Brain pericyte (primary cell): ENCODE measurements around the gene MICAL3.
"Not testable (repeated sequence)": the region's sequence is repeated elsewhere in the genome, so short reads cannot be mapped to it uniquely, and the experiment has no call there.

Experiments
- DNase-seq: peaks from one replicate; pipeline ENCODE4 v3.0.0-alpha.2; 2012; ENCODE audit warnings: low read depth, low spot score

Gene MICAL3

DNA sequence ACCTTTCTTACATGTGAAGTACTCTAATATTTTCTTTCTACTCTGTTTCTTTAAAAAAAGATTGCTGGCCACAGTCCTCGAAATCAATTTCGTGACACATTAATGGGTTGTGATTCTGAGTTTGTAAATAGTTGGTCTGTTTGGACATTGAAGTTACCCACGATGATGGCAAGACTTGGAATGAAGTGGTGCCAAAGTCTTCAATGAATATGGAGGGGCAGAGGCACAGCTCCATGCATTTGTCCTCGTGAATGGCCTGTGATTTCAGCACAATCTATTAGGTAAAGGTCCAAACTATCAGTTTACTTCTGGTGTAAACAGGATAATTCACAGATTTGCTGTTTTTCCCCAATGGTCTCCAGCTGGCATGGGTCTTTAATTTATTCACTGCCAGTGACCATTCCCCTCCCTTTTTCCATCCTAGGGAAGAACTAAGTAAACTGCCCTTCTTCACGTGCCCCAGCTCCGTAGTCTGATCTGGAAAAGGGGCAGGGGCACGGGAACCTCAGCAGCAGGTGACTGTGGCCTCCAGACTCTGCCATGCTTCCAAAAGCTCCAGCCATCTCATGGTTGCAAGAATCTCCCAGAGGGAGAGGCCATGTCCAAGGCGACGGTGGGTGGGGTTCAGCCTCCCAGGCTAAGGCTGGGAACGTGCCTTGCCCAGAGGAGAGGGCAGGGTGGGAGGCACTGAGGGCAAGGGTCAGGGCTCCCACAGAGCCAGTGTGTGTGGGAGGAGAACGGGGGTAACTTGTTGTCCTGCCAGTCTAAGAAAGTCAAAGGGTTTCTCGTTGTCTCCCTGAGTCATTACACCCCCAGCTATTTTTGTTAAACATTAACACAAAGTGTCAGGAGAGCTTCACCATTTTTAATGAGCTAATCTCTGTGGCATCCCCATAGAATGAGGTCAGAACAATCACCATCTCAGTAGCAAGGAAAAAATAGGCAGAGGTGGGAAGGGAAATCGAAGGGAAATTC is 36.6 kb upstream of the MICAL3 start:
- no peak for DNase-seq

DNA sequence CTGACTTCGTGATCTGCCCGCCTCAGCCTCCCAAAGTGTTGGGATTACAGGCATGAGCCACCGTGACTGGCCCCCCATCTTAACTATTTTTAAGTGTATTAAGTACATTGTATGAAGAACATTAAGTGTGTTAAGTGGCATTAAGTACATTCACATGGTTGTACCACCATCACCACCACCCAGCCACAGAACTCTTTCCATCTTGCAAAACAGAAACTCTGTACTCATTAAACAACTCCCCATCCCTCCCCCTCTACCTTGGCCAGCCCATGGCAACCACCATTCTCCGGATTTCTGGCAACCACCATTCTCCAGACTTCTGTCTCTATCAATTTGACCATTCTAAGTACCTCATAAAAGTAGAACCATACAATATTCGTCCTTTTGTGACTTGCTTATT is 35.6 kb upstream of the MICAL3 start:
- DNase-seq: no peak

DNA sequence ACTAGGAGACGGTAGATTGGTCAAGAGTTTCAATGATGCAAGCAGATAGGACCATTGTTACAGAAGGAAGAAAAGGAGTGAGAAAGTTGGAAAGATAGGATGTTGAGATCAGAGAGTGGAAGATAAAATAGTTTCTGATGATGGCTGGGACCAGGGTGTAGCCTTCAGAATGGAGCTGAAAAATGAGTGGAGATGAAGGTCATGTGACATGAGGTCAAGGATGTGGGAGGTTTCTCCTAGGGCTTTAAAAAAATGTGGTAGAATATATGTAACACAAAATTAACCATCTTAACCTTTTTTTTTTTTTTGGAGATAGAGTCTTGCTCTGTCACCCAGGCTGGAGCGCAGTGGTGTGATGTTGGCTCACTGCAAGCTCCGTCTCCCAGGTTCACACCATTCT is 35.1 kb upstream of the MICAL3 start:
- no peak for DNase-seq

DNA sequence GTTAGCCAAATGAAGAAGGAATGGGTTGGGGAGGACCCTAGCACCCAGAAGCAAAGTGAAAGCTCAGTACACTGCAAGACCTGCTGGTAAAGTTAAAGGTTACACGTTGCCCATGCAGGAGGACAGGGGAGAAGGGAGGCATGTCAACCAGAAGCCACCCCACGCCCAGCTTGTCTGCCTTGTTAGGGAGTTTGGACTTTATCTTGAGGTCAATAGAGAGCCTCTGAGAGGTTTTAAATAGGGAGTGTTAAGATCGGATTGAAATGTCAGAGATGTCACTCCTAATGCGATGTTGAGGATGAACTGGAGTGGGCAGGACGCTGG is 34.7 kb upstream of the MICAL3 start:
- no peak for DNase-seq

DNA sequence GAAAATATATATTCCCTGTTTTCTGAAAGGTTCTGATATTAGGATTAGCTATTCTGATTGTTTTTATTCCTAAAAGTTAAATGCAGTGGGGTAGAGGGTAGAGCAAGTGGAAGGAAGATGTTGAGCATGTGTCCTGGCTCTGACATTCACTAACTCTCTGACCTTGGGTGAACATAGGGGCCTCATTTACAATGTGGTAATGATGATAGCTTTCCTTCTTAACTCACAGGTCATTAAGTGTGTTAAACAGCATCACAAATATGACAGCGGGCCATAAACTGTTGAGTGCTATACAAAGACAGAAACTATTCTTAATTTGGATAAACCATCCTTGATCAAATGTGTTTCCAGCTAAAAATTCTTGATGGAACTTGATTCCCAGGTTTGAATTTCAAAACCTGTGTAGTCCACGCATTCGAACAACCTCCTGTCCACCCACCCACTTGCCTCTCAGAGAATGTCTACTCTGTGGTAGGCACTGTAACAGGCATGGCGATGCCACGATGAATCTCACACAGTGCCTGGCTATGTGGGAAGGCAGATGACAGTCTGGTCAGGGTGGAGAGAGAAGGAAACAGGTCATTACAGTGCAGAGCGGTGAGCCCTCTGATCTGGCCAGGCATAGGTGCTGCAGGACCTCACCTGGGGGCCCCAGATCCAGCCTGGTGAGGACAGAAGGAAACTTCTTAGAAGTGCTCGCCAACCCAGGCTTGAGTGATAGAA is 34.2 kb upstream of the MICAL3 start:
- DNase-seq: no peak

DNA sequence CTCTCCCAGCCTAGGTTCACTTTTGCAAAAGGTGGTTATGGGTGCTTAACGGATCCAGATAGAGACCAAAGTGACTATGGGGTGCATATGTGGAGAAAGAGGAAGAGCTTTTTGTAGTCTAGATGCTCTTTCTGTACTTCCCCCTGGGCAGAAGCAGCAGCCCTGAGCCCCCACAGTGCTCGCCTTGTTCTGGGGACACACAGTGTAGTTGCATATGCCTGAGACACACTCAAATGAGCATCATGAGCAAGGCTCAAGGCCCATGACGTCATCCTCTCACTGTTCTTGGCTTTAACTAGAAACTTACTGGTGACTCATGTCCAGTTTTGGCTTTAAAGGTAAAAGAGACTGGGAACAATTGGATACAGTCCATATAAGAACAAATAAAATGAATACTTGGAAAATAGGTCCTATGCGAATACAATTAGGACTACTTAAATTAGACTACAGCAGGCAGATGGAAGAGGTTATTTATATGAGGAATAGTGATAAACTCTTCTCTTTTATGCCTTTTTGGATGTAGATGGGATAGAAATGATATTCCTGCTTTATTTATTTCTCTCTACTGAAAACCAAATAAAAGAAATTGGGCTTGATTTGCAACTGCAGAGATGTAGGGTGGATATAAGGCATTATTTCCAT is 33.3 kb upstream of the MICAL3 start:
- DNase-seq: peak; percentile 84

DNA sequence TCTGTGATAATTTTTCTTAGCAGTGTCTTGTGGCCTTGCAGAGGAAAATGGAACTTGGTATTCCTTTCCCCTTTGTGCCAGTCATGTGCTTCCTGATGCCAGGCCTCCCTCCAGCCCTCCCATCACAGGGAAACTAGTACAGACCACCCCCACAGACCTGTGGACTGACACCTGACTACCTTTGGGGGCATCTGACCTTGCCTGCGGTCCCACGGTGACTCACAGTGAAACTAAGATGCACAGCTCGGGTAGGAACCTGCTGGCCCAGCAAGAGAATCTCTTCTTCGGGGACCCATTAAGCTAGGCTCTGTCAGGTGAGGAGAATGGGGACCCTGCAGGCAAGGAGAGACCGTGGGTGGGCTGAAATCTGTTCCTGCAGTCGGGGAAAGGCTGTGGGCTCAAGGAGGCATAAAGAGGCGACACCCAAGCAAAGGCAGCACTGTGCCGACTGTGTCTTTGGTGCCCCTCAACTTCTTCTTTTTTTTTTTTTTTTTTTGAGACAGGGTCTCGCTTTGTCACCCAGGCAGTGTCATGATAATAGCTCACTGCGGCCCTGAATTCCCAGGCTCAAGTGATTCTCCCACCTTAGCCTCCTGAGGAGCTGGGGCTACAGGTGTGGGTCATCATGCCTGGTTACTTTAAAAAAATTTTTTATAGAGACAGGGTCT is 32.6 kb upstream of the MICAL3 start:
- DNase-seq: no peak

DNA sequence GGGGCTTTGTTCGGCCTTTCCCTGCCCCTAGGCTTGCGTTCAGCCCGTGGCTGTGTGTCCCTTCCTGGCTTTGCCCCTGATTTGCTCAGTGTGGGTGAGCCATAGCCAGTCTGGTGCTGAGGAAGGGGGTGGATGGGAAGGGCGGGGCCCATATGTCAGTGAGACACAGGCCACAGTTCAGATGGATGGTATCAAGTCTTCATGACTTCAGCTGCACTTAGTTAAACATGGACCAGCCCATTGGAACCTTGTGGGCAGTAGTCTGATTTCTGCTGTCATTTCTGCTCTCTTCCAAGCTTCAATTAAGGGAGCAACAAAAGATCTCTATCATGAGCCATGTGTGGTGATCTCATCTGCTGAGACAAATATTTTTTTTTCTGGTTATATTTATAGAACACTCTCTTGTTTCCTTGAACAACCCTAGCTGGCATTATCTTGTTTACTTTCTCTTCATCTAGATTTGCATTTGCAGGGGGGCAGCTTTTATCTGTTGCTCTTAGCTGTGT is 31.9 kb upstream of the MICAL3 start:
- DNase-seq: no peak

DNA sequence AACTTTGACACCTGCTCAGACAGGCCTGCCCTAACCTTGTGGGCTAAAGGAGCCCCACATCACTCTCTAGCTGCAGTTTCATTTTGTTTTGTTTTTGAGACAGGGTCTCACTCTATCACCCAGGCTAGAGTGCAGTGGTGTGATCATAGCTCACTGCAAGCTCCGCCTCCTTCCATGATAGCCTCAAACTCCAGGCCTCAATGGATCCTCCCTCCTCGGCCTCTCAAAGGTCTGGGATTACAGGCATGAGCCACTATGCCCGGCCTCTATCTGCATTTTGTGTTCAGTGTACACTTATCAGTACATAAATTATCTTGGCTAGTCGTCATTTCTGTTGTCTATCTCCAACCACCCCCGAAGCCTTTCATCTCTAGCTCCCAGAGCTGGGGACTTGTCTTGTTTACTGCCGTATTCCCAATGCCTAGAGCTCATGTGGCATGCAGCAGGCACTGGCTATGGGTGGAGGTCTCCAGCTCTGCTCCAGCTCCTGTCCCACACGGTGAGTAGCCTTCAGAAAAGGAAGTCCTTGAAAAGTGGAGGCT is 31.3 kb upstream of the MICAL3 start:
- no peak for DNase-seq

DNA sequence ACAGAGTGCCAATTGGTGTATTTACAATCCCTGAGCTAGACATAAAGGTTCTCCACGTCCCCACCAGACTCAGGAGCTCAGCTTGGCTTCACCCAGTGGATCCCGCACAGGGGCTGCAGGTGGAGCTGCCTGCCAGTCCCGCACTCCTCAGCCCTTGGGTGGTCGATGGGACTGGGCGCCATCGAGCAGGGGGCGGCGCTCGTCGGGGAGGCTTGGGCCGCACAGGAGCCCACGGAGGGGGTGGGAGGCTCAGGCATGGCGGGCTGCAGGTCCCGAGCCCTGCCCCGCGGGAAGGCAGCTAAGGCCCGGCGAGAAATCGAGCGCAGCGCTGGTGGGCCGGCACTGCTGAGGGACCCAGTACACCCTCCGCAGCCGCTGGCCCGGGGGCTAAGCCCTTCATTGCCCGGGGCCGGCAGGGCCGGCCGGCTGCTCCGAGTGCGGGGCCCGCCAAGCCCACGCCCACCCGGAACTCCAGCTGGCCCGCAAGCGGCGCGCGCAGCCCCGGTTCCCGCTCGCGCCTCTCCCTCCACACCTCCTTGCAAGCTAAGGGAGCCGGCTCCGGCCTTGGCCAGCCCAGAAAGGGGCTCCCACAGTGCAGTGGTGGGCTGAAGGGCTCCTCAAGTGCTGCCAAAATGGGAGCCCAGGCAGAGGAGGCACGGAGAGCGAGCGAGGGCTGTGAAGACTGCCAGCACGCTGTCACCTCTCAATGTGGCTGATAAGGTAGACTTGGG is 29.0 kb upstream of the MICAL3 start:
- not testable (repeated sequence) for DNase-seq

DNA sequence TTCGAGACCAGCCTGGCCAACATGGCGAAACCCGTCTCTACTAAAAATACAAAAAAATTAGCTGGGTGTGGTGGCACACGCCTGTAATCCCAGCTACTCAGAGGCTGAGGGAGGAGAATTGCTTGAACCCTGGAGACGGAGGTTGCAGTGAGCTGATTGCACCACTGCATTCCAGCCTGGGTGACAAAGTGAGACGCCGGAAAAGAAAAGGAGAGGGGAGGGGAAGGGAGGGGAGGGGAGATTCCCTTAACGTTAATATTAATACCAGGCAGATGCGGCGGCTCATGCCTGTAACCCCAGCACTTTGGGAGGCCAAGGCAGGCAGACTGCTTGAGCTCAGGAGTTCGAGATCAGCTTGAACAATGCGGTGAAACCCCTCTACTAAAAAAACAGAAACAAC is 26.8 kb upstream of the MICAL3 start:
- not testable (repeated sequence) for DNase-seq

DNA sequence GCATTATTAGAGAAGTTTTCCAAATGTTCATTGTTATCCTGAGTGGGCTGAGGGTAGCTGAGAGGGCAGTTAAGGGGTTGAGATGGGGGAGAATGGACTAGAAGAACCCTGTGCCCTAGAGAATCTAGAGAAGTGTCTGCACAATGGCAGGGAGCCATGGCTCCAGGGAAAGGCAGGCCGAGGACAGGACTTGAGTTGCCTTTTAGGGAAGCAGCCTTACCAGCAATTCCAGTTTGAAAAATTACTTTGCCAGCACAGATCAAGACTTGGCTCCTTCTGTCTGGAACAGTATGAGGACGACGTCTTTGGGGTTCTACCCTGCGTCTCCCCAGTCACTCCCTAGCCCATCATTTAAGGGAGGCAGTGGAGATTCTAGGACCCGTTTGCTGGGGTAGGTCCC is 25.7 kb upstream of the MICAL3 start:
- DNase-seq: no peak

DNA sequence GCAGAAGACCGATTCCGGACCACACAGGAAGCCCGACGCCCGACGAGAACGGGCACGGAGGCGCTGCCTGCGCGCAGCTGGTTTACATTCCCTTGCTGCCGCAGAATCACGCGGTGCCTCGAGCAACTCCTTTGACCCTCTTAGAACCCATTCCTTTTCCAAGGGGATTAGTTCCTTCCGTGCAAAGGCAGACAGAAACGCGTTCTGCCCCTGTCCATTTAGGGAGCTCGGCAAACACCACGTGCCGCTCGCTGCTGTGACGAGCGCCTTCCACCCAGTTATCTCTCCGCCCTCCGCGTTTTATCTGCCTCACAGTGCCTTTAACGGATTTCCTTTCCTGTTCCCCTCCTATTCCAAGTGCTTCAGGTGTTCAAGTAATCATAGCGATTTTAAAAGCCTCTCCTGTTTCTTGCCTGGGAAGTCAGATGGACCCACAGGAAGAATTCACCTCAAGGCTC is 24.1 kb upstream of the MICAL3 start:
- no peak for DNase-seq

DNA sequence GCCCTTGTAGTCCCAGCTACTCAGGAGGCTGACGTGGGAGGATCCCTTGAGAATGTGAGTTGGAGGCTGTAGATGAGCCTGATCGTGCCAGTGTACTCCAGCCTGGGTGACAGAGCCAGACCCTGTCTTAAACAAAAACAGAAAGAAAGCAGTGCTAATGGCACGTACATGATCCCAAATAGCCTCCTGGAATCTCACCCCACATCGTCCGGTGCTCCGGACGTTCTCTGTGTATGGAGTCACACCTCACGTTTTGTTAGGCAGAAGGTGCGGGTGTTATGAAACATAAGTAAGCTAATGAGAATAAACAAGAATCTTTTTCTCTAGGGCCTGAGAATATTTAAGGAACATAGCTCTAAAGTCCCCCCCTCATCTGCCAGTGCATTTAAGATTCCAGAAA is 23.7 kb upstream of the MICAL3 start:
- DNase-seq: no peak

DNA sequence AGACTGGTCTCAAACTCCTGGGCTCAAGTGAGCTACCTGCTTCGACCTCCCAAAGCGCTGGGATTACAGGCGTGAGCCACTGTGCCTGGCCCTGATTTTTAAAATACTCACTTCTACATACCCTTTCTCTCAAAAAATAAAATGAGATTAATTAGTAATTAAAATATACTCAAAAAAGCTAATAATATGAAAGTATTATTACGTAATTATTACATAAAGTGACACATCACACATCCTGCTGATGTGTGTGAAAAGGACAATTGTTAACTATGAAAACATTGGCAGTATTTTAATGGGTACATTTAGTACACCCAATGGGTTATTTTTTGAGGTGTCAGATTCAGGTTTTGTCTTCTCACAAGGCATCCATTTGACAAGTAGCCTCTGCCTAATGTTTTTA is 21.4 kb upstream of the MICAL3 start:
- DNase-seq: no peak

DNA sequence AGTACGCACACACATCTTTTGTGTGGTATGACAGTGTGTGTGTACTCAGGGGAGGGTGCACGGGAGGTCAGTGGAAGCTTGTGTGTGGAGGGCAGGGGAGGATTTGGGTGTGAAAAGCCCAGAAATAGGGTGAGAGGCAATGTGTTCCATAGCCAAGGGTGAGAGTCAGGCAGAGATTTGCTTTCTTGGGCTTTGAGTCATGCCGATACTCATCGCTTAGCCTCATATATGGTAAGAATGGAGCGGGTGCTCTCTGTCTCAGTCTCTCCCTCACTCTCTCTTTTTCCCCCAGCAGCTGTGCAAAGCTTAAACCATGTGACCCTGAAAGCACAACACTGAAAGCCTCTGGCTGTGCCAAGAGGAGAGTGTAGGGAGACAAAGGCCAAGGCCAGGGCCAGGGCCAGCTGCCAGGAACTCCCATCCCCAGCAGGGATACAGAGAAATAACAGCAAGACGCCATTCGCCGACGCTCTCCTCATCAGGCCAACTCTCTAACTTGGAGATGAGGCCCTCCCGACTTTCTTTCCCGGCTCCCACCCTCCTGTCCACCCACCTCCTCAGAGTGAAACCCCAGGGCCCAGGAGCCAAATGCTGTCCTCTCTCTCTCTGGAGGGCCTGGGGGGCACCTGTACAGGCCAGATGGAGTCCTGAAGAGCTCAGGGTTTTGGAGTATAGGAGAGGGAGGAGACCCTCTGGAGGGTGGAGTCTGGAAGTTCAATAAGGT is 20.3 kb upstream of the MICAL3 start:
- DNase-seq: peak; percentile 81

DNA sequence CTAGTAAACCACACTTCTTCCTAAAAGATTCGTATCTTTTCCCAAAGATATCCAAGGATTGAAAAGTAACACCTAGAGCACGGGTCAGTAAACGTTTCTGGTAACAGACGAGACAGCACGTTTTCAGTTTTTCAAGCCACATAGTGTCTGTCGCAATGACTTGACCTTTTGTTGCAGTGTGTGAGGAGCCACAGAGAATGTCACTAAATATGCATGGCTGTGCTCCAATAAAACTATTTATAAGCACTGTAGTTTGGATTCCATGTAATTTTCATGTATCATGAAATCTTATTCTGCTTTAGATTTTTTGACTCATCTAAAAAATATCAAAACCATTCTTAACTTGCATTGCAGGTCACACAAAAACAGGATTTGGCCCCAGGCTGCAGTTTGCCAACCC is 18.3 kb upstream of the MICAL3 start:
- no peak for DNase-seq

DNA sequence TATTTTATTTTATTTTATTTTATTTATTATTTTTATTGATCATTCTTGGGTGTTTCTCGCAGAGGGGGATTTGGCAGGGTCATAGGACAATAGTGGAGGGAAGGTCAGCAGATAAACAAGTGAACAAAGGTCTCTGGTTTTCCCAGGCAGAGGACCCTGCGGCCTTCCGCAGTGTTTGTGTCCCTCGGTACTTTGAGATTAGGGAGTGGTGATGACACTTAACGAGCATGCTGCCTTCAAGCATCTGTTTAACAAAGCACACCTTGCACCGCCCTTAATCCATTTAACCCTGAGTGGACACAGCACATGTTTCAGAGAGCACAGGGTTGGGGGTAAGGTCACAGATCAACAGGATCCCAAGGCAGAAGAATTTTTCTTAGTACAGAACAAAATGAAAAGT is 16.5 kb upstream of the MICAL3 start:
- not testable (repeated sequence) for DNase-seq

DNA sequence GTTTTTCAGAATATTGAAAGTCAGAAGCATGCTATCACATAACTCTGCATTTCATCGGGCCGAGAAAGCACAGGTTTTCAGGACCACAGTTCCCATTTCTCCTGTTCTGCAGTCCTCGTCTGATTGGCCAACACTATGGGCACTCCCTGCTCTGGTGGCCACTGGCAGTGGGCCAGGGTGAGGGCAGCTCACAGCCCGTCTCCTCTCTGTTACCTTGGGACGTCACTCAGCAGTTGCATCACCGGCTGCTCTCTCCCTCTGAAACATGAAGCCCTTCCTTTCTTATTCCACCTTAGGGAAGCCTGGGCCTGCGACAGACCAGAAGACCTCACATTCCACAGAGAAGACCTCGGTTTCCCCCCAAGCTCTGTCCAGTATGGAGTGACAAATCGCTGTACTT is 11.4 kb upstream of the MICAL3 start:
- DNase-seq: no peak

DNA sequence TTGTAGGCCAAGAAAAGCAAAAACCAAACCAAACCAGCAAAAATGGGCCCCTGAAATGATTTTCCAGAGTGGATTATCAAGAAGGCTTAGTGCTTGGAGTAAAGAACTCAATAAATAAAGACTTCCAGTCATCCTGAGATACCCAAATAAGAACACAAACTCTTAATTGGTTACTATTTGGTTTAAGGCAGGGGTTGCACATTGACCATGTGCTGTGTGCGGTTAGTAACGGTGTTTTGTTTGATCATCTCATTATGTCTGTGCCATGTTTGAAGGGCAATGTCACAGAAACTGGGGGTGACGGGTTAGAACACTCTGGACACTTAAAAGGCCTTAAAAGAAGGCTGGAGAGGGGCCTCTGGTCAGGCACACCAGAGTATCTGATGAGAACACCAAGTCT is 9.7 kb upstream of the MICAL3 start:
- no peak for DNase-seq
